Type B pancreatic cell (in vitro differentiated cells): ENCODE measurements around the gene ATL2. TPM values are rescaled to one million over a fixed set of nuclear protein-coding genes. Genes with fewer than 3 reads are reported as not detected.

Source experiments
- DNase-seq: peaks from one replicate; pipeline ENCODE4 v3.0.0; 2021; ENCODE audit warnings: mixed read lengths; ENCODE audit not compliant: unreplicated experiment; ENCODE audit errors: extremely low spot score
- H3K27ac Mint-ChIP-seq: 2 replicates; pipeline ENCODE4 v1.8.0; 2021; ENCODE audit warnings: mild to moderate bottlenecking, mixed read lengths
- H3K27me3 Mint-ChIP-seq: 2 replicates; pipeline ENCODE4 v1.8.0; 2021; ENCODE audit warnings: mixed read lengths
- H3K36me3 Mint-ChIP-seq: 2 replicates; pipeline ENCODE4 v1.8.0; 2021; ENCODE audit warnings: mixed read lengths
- H3K4me1 Mint-ChIP-seq: one replicate; pipeline ENCODE4 v1.8.0; 2021; ENCODE audit warnings: mixed read lengths; ENCODE audit not compliant: unreplicated experiment
- H3K4me3 Mint-ChIP-seq: 2 replicates; pipeline ENCODE4 v1.8.0; 2021; ENCODE audit warnings: mild to moderate bottlenecking, mixed read lengths
- H3K9me3 Mint-ChIP-seq: 2 replicates; pipeline ENCODE4 v1.8.0; 2021; ENCODE audit warnings: mixed read lengths
- CTCF ChIP-seq: fragments of 200-600 bp; sonication (generic); conservative IDR thresholded peaks from 2 replicates; pipeline ENCODE4 v1.5.0; 2021; ENCODE audit warnings: antibody characterized with exemption, mild to moderate bottlenecking
- total RNA-seq: library from RNA; stranded (reverse); gene quantifications from 2 replicates; pipeline ENCODE4 v1.2.1, GENCODE V29; 2021; ENCODE audit warnings: low replicate concordance

The ATL2 gene
- total RNA-seq, 1 donor from 2014 or later: 62.6 TPM

GRCh38 chr2:38274286-38275276, 102.5 kb downstream of the ATL2 start:
- Mint-ChIP-seq H3K9me3 (peaks cover 14% of the 10 kb centered on the region), H3K27ac (peak overlapping the region; percentile 77)

GRCh38 chr2:38271697-38272096, 105.4 kb downstream of the ATL2 start:
- DNase-seq: no peak
- no peak for TF ChIP-seq CTCF
- peaks cover 7% of the 10 kb centered on the region for H3K36me3 Mint-ChIP-seq
- H3K27me3 Mint-ChIP-seq: no peaks in the 10 kb centered on the region
- no peak overlapping the region for H3K27ac Mint-ChIP-seq
- peaks cover 15% of the 10 kb centered on the region for H3K4me1 Mint-ChIP-seq
- peaks cover 11% of the 10 kb centered on the region for H3K9me3 Mint-ChIP-seq
- H3K4me3 Mint-ChIP-seq: no peak overlapping the region

More at GRCh38 chr2:38274286-38275276, 102.5 kb downstream of the ATL2 start:
- peaks cover 10% of the 10 kb centered on the region for H3K36me3 Mint-ChIP-seq
- no peak for DNase-seq
- no peaks in the 10 kb centered on the region for H3K27me3 Mint-ChIP-seq
- peak; percentile 87 for TF ChIP-seq CTCF
- H3K4me3 Mint-ChIP-seq: peak overlapping the region; percentile 65
- H3K4me1 Mint-ChIP-seq: peaks cover 26% of the 10 kb centered on the region

GRCh38 chr2:38269421-38269820, 107.7 kb downstream of the ATL2 start:
- H3K4me1 Mint-ChIP-seq: peaks cover 26% of the 10 kb centered on the region
- H3K36me3 Mint-ChIP-seq: peaks cover 8% of the 10 kb centered on the region
- H3K9me3 Mint-ChIP-seq: peaks cover 15% of the 10 kb centered on the region
- H3K4me3 Mint-ChIP-seq: no peak overlapping the region
- DNase-seq: no peak
- no peak for TF ChIP-seq CTCF
- no peak overlapping the region for H3K27ac Mint-ChIP-seq
- H3K27me3 Mint-ChIP-seq: no peaks in the 10 kb centered on the region

GRCh38 chr2:38268691-38269327, 108.3 kb downstream of the ATL2 start:
- Mint-ChIP-seq H3K9me3 (peaks cover 15% of the 10 kb centered on the region), H3K4me3 (no peak overlapping the region), H3K36me3 (peaks cover 8% of the 10 kb centered on the region), H3K4me1 (peaks cover 30% of the 10 kb centered on the region), H3K27ac (no peak overlapping the region), H3K27me3 (no peaks in the 10 kb centered on the region)
- DNase-seq: no peak
- no peak for TF ChIP-seq CTCF

- Mint-ChIP-seq H3K27me3 (no peaks in the 10 kb centered on the region), H3K4me3 (no peak overlapping the region), H3K4me1 (peaks cover 30% of the 10 kb centered on the region), H3K9me3 (peaks cover 15% of the 10 kb centered on the region), H3K36me3 (peaks cover 8% of the 10 kb centered on the region), H3K27ac (no peak overlapping the region)
- TF ChIP-seq CTCF: no peak
- DNase-seq: no peak
Measured at GRCh38 chr2:38268001-38268400, 109.1 kb downstream of the ATL2 start.
